Keratinocyte (primary cell): ENCODE data around the gene PLA2G4F.

Experiments used
- CTCF ChIP-seq, 3 experiments: IDR thresholded peaks in 1 of 3; conservative IDR thresholded peaks in 1 of 3; optimal IDR thresholded peaks in 1 of 3; 2 replicates in 2 of 3; 3 replicates in 1 of 3; pipeline versions ENCODE3 to v1.5.1; 2011; ENCODE audit warnings: low read length in 3 of 3, mild to moderate bottlenecking in 3 of 3, moderate library complexity in 2 of 3, control low read depth in 1 of 3, inconsistent platforms in 1 of 3; ENCODE audit not compliant: insufficient read depth in 2 of 3; ENCODE audit errors: extremely low read depth in 1 of 3
- EZH2 ChIP-seq: IDR thresholded peaks from one replicate; pipeline ENCODE4 v1.6.1; 2012; ENCODE audit warnings: inconsistent platforms, mild to moderate bottlenecking, low read length, moderate library complexity

- TF ChIP-seq CTCF (optimal IDR thresholded peaks at IDR 0.05 in 1 of 3, IDR thresholded peaks at IDR 0.05 in 1 of 3, conservative IDR thresholded peaks at IDR 0.05 in 1 of 3; ENCODE audit: extremely low read depth in 1 of 3, insufficient read depth in 2 of 3, low read length in 3 of 3) (no peak), EZH2 (no peak)
Observed at GRCh38 chr15:42163291-42163690, 6.9 kb upstream of the PLA2G4F start.
